HepG2 (cell line): ENCODE results near the gene ARPP21. TPM values are rescaled to one million over a fixed set of nuclear protein-coding genes. Genes with fewer than 3 reads are reported as not detected.

Experiments
- ATAC-seq: fragments of 200-7000 bp; cut with Tn5 transposase; 3 replicates; pipeline ENCODE4 v1.9.1; 2020; ENCODE audit warnings: mild to moderate bottlenecking, moderate library complexity
- BruUV-seq: library from RNA; stranded (reverse); fragments of 400-500 nt; replicated peaks from 2 replicates; lab custom pipeline; 2021; lab: Mats Ljungman, UMichigan
- CTCF ChIA-PET: fragments of 300-600 bp; formaldehyde crosslinking; extraction: SDS; loops from one replicate; lab custom pipeline; 2021; ENCODE audit warnings: low total read pairs, inconsistent platforms, low intra/inter-chr PET ratio; lab: Yijun Ruan, JAX
- POLR2A ChIA-PET: fragments of 350-600 bp; sonication (Branson Sonifier 250); formaldehyde crosslinking; loops from one replicate; lab custom pipeline; 2020; ENCODE audit warnings: antibody characterized with exemption, inconsistent platforms; lab: Yijun Ruan, JAX
- DNase-seq: peaks from one replicate; pipeline ENCODE4 v3.0.0-alpha.2; 2015; ENCODE audit warnings: low spot score
- FAIRE-seq: peaks from 3 replicates; lab custom pipeline; 2011; peaks lifted over from hg19 to GRCh38; lab: Jason Lieb, UNC
- H2AFZ ChIP-seq: one replicate; pipeline ENCODE4 v1.6.1; 2011; ENCODE audit warnings: low read length, inconsistent platforms
- H3K27ac ChIP-seq: fragments of 300-600 bp; 3 replicates; pipeline ENCODE4 v1.8.0; 2011; ENCODE audit warnings: mixed run types, mild to moderate bottlenecking, mixed read lengths, low read length, inconsistent platforms; ENCODE audit not compliant: insufficient read depth; ENCODE audit errors: extremely low read length
- H3K27me3 ChIP-seq, 2 experiments: fragments of 200-600 bp in 1 of 2; 2 replicates in 1 of 2; 3 replicates in 1 of 2; pipeline versions ENCODE4 v1.6.0 to v1.8.0; 2011; ENCODE audit warnings: low read length in 2 of 2, mild to moderate bottlenecking in 2 of 2, moderate library complexity in 2 of 2, inconsistent platforms in 1 of 2; ENCODE audit not compliant: insufficient read depth in 2 of 2, control insufficient read depth in 1 of 2
- H3K36me3 ChIP-seq, 2 experiments: fragments of 200-600 bp in 1 of 2; replicated peaks in 1 of 2; 2 replicates in 1 of 2; 3 replicates in 1 of 2; pipeline versions ENCODE4 v1.5.1 to v1.8.0; 2011; ENCODE audit warnings: low read length in 2 of 2, inconsistent platforms in 1 of 2; ENCODE audit not compliant: insufficient read depth in 2 of 2, control insufficient read depth in 1 of 2
- H3K4me1 ChIP-seq: 2 replicates; pipeline ENCODE4 v1.5.1; 2012; ENCODE audit warnings: low read length, inconsistent platforms; ENCODE audit not compliant: insufficient read depth
- H3K4me2 ChIP-seq: 2 replicates; pipeline ENCODE4 v1.6.0; 2011; ENCODE audit warnings: low read depth, low read length, inconsistent platforms
- H3K4me3 ChIP-seq, 3 experiments: fragments of 200-600 bp in 1 of 3; sonication (generic), shearing (Covaris generic) in 1 of 3; replicated peaks in 1 of 3; 2 replicates each; pipeline ENCODE4 v1.5.1; 2011 to 2016; ENCODE audit warnings: low read length in 3 of 3, inconsistent platforms in 2 of 3, low read depth in 2 of 3, mild to moderate bottlenecking in 2 of 3, control low read depth in 1 of 3, mixed read lengths in 1 of 3; ENCODE audit not compliant: insufficient read depth in 1 of 3
- H3K79me2 ChIP-seq: one replicate; pipeline ENCODE4 v1.6.1; 2011; ENCODE audit warnings: low read length, inconsistent platforms; ENCODE audit not compliant: insufficient read depth
- H3K9ac ChIP-seq: 2 replicates; pipeline ENCODE4 v1.6.0; 2011; ENCODE audit warnings: mild to moderate bottlenecking, low read depth, low read length, inconsistent platforms; ENCODE audit not compliant: insufficient read depth
- H3K9me3 ChIP-seq: 2 replicates; pipeline ENCODE4 v1.5.1; 2012; ENCODE audit warnings: mild to moderate bottlenecking, low read length
- H4K20me1 ChIP-seq: 2 replicates; pipeline ENCODE4 v1.6.0; 2011; ENCODE audit warnings: inconsistent platforms, mild to moderate bottlenecking, low read length, moderate library complexity; ENCODE audit not compliant: insufficient read depth
- ZFAT ChIP-seq: sonication (generic); formaldehyde crosslinking; conservative IDR thresholded peaks from 2 replicates; pipeline ENCODE4 v1.8.1; 2023; ENCODE audit warnings: missing genetic modification reagents, inconsistent platforms
- ZNF770 ChIP-seq: sonication (generic); formaldehyde crosslinking; IDR thresholded peaks from 2 replicates; pipeline ENCODE4 v1.5.0; 2020; ENCODE audit warnings: mild to moderate bottlenecking, missing genetic modification reagents
- WGBS: methylation state at CpG from one replicate; pipeline ENCODE4 v1.1.6; 2017; ENCODE audit warnings: low lambda C conversion rate; 5-methylcytosine and 5-hydroxymethylcytosine counted together
- in situ Hi-C: cut with HindIII; loops from 2 replicates; pipeline ENCODE4 v1.10.0; 2017; ENCODE audit warnings: low pct_unique_long_range_greater_than_20kb; ENCODE audit not compliant: extremely low pct_ligation_motif_present
- intact Hi-C: fragments of 100-400 bp; cut with micrococcal nuclease; formaldehyde crosslinking; loops from one replicate; pipeline ENCODE4 v1.10.0; 2022; ENCODE audit not compliant: unreplicated experiment
- polyA plus RNA-seq, 8 experiments: library from polyadenylated mRNA; depleted of rRNA in 3 of 8; stranded (reverse) in 7 of 8; unstranded in 1 of 8; fragments of >200 nt; fragmentation: Illumina TruSeq in 4 of 8; extraction: Trizol in 4 of 8; gene quantifications; 2 replicates each; pipeline versions ENCODE4 v1.2.1 to v1.2.3, GENCODE V29; 2011 to 2016; ENCODE audit warnings: low read depth in 4 of 8, missing spikeins in 1 of 8, mixed read lengths in 1 of 8; ENCODE audit not compliant: insufficient read depth in 1 of 8
- total RNA-seq, 5 experiments: library from RNA; depleted of rRNA; stranded (reverse); fragments of >200 nt; fragmentation: Illumina TruSeq; extraction: Trizol; gene quantifications; 2 replicates each; pipeline ENCODE4 v1.2.3, GENCODE V29; 2016; ENCODE audit warnings: low read depth in 1 of 5
- TF ChIP-seq, protein P1 (sequence below): sonication (generic); formaldehyde crosslinking; IDR thresholded peaks from 2 replicates; pipeline ENCODE4 v1.5.1; 2020; ENCODE audit warnings: missing genetic modification reagents, mild to moderate bottlenecking, borderline replicate concordance

The ARPP21 gene
- total and polyA plus RNA-seq, 2 of the 13 experiments (the other 11 are each of a cell fraction or from before 2014, with no cell fraction given), result not detected

DNA sequence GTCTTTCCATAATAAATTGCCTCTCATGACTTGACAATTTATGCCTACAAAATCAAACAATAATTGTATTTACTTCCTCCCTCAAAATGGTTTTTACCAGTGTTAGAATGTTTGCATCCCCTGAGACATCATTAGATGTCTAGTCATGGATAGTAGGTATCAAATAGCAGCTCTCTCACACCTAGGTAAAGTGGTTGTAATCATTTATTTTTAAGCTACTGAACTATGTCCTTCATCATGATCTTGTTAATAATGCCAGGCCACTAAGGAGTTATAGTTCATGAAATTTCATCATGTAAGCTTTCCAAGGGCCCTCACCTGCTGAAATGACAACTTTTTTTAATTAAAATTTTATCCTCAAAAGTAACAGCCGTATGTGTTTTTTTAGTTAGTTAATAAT lies 134.1 kb downstream of the ARPP21 start:
- no peaks in the 10 kb centered on the region for H3K79me2 ChIP-seq
- intact Hi-C loops (no loop called here), in situ Hi-C loops (no loop called here)
- H3K4me2 ChIP-seq, result no peak overlapping the region
- H3K36me3 ChIP-seq, result no peaks in the 10 kb centered on the region
- no peaks in the 10 kb centered on the region for H3K27me3 ChIP-seq
- FAIRE-seq (no peak), ATAC-seq (no peak), DNase-seq (no peak)
- WGBS, result 87% methylated on average over 1 of the region's 1 CpG
- H3K9me3 ChIP-seq, result no peaks in the 10 kb centered on the region
- ChIA-PET CTCF (no interaction called here), POLR2A (no interaction called here)
- no peak overlapping the region for H3K4me3 ChIP-seq
- H3K27ac ChIP-seq, result no peak overlapping the region
- BruUV-seq, result no TSS peak
- no peak overlapping the region for H3K9ac ChIP-seq
- H4K20me1 ChIP-seq, result no peaks in the 10 kb centered on the region
- H2AFZ ChIP-seq, result no peak overlapping the region
- TF ChIP-seq, protein P1, sequence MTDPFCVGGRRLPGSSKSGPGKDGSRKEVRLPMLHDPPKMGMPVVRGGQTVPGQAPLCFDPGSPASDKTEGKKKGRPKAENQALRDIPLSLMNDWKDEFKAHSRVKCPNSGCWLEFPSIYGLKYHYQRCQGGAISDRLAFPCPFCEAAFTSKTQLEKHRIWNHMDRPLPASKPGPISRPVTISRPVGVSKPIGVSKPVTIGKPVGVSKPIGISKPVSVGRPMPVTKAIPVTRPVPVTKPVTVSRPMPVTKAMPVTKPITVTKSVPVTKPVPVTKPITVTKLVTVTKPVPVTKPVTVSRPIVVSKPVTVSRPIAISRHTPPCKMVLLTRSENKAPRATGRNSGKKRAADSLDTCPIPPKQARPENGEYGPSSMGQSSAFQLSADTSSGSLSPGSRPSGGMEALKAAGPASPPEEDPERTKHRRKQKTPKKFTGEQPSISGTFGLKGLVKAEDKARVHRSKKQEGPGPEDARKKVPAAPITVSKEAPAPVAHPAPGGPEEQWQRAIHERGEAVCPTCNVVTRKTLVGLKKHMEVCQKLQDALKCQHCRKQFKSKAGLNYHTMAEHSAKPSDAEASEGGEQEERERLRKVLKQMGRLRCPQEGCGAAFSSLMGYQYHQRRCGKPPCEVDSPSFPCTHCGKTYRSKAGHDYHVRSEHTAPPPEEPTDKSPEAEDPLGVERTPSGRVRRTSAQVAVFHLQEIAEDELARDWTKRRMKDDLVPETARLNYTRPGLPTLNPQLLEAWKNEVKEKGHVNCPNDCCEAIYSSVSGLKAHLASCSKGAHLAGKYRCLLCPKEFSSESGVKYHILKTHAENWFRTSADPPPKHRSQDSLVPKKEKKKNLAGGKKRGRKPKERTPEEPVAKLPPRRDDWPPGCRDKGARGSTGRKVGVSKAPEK, result no peak
- no peak for TF ChIP-seq ZFAT (CRISPR knock-in tag)
- TF ChIP-seq ZNF770 (CRISPR knock-in tag), result no peak
- no peaks in the 10 kb centered on the region for H3K4me1 ChIP-seq
